OCI-M2 (cell line): ENCODE data around the gene PDE8B.

Source experiments
- DNase-seq: peaks from one replicate; lab custom pipeline; 2025; ENCODE audit not compliant: unreplicated experiment; lab: John Stamatoyannopoulos, UW

Gene PDE8B

GRCh38 chr5:77282337-77283027 is 72.0 kb downstream of the PDE8B start:
- DNase-seq: no peak

GRCh38 chr5:77285251-77285841 is 74.9 kb downstream of the PDE8B start:
- no peak for DNase-seq

DNA sequence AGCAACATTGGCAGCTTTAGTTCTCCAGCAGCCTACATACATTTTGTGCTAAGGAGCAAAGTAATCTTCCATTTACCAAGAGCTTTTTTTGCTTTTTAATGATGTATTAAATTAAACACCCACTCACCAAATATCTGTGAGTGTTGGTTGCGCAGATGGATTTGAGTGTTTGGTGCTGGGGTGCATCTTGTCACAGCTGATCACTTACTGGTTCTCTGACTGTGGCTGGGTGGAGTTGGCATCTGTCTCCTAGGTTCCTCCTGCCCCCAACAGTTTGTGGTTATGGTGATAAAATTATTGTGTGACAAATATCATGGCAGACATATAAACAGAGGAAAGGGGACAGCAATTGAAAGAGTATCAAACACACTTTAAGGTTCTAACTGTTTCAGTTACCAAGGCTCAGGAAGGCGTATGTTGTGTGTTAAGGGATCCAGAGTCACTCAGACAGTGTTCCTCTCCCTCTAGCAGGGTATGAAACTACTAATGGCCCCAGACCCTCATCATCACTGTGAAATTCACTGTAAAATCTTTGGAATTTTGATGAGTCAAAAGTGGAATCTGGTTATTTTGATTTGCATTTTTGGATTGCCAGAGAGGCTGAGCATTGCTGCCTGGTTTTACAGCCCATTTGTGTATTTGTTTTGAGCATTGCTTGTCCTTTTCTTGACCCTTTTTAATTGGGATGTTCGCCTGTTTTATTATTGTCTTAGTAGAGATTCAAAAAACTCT is 81.7 kb downstream of the PDE8B start:
- no peak for DNase-seq

DNA sequence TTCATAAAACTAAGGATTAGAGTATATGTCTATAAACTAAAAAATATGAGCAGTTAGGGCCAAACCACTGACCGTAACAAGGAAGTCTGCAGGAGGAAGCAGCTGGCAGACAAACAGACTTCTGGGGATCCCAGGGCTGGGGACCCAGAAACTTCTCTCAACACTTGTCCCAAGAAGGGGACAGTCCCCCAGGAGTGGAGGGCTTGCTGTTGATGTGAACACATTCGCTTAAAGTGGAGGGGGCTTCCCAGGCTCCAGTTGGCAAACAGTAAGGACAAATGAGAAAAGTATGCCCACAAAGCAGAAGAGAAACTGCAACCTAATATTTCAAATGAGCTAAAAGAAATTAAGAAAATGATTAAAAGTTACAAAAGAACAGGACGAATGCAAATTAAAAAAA is 83.7 kb downstream of the PDE8B start:
- no peak for DNase-seq

DNA sequence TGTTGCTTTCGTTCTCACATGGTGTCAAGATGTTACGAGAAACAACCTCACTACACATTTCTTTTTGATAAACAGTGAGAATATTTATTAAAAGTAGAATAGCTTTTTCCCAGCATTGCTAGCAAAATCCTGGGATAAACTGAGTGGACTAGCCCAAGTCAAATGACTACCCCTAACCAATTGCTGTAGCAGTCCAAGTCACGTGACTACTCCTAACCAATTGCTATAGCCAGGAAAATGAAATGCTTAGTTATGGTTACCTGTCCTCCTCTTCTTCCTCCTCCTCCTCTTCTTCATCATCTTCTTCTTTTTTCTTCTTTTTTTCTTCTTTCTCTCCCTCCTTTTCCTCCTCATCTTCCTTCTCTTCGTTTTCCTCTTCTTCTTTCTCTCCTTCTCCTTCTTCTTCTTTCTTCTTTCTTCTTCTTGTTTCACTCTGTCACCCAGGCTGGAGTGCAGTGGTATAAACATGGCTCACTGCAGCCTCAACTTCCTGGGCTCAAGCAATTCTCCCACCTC is 85.4 kb downstream of the PDE8B start:
- no peak for DNase-seq

- no peak for DNase-seq
These were observed 87.7 kb downstream of the PDE8B start for GRCh38 chr5:77298146-77298545.

DNA sequence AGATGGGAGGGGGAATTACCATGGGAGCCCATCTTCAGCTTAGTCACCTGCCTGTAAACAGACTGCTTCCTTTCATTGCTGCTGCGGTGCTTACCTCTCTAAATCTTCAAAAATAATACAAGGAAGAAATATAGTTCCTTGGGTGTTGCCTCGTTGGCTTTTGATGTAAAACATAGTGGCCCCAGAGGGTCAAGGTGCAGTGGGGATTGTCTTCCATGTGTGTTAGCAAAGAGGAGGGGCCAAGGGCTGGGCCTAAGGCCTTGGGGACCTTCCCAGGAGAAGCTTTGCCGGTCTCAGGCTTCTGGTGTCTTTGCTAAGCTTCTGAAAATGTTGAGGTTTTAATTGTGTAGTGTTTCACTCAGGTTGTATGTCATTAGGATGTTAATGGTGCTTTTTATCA is 90.0 kb downstream of the PDE8B start:
- DNase-seq: no peak

- DNase-seq: no peak
These were observed 91.0 kb downstream of the PDE8B start for GRCh38 chr5:77301447-77301883.

DNA sequence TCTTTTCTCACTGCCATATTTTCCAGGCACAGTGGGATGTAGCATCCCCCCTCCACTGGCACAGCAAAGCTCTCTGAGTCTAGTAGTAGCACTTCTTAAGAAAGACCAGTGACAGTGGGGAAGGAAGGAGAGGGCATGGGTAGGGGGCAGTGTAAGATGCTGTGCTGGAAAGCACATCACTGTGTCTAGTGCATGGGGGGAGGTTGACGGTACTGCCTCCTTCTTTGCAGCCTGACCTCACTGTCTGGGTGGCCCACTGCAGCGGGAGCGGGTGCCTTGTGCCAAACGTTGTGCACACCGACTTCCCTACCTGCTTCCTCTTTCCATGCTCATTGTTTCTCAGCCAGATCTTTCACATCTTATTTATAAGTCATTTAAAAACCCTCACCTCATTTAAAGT is 91.8 kb downstream of the PDE8B start:
- no peak for DNase-seq

DNA sequence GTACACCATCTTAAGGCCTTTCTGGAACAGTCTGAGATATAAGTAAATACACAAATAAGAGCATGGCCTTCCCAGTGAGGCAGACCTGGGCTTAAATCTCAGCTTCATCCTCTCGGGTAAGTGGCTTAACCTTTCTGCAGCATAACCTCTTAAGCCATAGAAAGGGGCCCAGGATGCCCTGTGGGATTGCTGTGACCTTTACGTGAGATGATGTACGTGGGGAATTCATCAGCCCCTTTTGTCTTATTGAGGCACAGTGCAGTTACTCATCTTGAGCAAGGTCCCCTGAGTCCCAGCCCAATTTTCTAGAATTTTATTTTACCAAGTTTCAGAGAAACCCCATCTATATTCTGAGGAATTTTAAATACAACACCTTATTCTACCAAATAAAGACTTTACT is 92.2 kb downstream of the PDE8B start:
- DNase-seq: no peak

GRCh38 chr5:77304388-77304787 is 93.9 kb downstream of the PDE8B start:
- no peak for DNase-seq

DNA sequence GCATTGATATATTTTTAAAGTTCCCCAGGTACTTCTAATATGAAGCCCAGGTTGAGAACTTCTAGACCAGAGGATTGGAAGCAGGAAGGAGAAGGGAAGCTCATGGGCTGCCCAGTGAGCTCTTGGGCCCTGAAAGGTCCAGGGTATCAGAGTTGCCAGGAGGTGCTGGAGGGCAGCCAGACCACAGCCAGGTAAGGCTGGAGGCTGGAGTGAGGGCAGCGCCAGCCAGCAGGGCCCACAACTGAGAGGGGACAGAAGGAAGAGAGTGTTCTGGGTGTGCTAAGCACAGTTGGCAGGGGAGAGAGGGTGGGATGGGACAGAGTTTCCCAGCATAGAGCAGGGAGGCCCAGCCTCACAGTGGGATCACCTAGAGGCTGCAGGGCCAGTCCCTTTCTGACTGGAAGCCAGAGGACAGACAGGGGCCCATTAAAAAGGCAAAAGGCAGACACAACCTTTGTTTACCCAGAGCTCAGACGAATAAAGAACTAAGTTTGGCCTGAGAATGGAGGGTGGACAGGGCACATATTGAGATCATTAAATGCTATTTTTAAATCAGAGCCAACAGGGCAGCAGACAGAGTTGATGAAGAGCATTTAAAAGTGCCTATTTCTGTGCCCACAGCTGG is 94.9 kb downstream of the PDE8B start:
- DNase-seq: no peak

DNA sequence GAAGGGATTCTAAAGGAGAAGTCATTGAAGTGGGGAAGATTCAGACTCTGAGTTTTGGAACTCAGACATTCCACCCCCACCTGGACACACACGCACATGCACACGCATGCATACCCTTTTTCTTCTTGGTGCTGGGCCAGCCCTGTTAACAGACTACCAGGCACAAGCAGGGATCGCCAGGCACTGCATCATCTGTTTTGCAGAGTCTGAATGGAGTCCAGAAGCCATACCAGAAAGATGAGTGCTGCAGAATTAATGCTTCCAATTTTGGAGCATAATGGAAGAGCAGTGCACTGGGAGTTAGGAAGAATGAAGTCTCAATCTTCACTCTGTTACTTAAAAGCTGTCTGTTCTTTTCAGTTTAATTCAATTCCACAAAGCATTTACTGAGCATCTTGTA is 95.5 kb downstream of the PDE8B start:
- DNase-seq: no peak

DNA sequence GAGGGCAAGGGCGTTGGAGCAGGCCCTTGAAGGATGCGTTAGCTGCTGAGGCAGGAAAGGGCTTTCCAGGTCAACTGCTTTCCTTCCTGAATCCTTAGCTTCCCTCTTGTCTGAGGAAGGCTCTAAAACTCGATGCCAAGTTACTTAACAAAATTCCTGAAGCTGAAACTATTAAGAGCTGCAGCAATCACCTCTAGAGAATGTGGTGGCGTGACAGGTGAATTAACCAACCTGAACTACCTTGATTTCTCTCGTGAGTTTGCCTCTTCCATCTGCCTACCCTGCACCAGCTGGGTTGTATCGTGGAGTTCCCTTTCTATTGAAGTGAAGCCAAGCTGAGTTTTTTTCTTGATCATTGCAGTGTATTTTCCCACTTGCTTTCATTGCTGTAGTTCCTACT is 96.1 kb downstream of the PDE8B start:
- DNase-seq: no peak

GRCh38 chr5:77308154-77308960 is 97.9 kb downstream of the PDE8B start:
- DNase-seq: no peak

DNA sequence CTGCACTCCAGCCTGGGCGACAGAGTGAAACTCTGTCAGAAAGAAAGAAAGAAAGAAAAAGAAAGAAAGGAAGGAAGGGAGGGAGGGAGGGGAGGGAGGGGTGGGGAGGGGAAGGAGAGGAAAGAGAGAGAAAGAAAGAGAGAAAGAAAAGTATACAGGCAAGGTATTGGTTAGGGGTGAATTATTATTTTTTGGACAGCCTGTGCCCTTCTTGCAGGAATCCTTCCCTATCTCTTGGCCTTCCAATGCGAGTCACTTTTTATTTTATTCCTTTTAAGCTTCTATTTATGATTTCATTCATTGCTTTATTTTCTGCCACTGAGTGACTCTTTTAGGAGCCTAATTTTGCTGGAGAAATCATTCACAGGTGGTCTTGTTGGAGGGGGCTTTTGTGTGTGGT is 98.7 kb downstream of the PDE8B start:
- no peak for DNase-seq

DNA sequence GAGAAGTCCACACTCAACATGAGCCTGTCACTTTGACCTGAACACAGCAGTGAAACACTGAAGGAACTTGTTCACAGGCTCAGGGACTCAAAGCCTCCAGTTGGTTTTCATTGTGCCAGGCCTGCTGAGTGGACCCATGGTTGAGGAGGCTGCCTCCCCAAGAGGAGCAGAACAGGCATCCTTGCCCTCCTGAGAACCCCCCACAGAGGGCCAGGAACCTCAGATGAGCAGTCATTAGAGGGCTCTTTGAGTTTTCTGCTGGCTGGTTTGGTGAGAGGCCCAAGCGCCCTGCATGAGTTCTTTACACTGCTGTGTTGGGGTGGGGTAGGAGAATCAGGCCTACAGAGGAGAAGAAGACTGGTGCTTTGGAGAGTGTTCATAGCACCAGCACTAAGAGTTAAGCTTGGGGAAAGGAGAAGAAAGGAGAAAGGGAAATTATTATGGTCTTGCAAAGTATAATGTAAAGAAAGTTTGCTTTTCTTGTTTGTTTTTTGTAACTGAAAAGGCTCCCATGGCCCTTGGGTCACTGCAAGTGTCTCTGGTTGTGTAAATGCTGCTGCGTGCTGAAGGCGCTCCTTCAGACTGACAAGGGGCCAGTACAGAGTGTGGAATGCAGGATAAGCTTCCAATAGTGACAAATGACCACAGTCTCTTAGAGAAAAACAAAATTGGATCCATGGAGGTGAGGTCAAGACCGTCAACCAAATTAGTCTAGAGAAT is 100.2 kb downstream of the PDE8B start:
- DNase-seq: no peak

DNA sequence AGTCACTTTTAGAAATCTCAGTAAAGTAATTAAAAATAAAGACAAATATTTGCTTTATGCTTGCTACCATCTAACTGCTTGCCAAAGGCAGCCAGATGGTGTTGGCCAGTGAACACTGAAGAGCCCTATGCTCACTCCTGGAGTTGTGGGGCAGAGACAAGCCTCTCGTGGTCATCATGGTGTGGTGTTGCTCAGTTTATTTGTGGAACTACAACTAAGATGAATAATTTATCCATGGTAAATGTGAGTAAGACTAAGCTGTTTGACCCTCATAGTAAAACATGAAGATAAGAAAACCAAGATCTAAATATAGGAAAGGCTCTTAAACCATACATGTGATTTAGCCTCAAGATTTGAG is 100.7 kb downstream of the PDE8B start:
- DNase-seq: no peak

GRCh38 chr5:77312413-77312812 is 101.9 kb downstream of the PDE8B start:
- DNase-seq: no peak
